ENCODE measurements around the gene TAS1R2.
"Not testable (repeated sequence)": the region's sequence is repeated elsewhere in the genome, so short reads cannot be mapped to it uniquely, and the experiment has no call there.

The TAS1R2 gene

GRCh38 chr1:18869847-18870594, 10.6 kb upstream of the TAS1R2 start:
- no peak for DNase-seq (ENCODE audit: low read depth in 2 of 3, low spot score in 1 of 3)

- DNase-seq (ENCODE audit: low read depth in 2 of 3, low spot score in 1 of 3): no peak
Observed at GRCh38 chr1:18868801-18869424, 9.5 kb upstream of the TAS1R2 start.

DNA sequence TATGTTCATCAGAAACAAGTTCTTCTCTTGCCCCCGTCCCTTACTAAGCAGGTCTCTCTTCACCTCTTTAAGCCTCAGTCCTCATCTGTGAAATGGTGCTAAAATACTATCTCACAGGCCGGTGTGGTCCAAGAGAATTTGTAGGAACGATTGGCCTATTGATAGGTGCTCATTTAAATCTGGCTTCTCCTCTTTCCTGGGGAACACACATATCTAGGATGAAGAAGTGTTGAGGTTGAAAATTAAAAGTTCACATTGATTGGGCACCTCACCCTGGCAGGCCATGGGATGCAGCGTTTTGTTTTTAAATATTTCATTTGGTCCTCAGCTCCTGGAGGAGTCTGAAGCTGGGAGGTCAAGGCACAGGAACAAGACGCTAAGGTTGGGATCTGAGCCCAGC, 8.9 kb upstream of the TAS1R2 start:
- DNase-seq (ENCODE audit: low read depth in 2 of 3, low spot score in 1 of 3): no peak

DNA sequence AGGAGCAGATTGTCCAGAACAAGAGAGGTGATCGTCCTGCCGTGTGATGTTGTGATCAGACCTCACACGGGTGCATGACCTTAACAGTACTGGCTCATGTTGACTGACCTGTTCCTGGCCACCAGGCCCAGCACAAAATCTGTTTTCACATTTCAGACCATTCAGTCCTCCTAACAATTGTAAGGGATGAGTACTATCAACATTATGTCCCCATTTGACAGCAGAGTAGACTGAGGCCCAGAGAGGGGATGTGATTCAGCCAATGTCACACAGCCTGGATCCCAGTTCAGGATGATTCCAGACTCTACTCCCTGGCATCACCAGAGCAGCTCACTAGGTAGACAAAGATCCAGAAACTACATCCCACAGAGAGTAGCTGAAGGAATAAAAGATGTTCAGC, 7.4 kb upstream of the TAS1R2 start:
- no peak for DNase-seq (ENCODE audit: low read depth in 2 of 3, low spot score in 1 of 3)

- DNase-seq (ENCODE audit: low read depth in 2 of 3, low spot score in 1 of 3): no peak
Observed at GRCh38 chr1:18866314-18866713, 6.9 kb upstream of the TAS1R2 start.

GRCh38 chr1:18865176-18865575, 5.7 kb upstream of the TAS1R2 start:
- DNase-seq (ENCODE audit: low read depth in 2 of 3, low spot score in 1 of 3): no peak

GRCh38 chr1:18861590-18861989, 2.1 kb upstream of the TAS1R2 start:
- no peak for DNase-seq (ENCODE audit: low read depth in 2 of 3, low spot score in 1 of 3)

- DNase-seq (ENCODE audit: low read depth in 2 of 3, low spot score in 1 of 3): no peak
Observed at GRCh38 chr1:18861082-18861481, 1.6 kb upstream of the TAS1R2 start.

DNA sequence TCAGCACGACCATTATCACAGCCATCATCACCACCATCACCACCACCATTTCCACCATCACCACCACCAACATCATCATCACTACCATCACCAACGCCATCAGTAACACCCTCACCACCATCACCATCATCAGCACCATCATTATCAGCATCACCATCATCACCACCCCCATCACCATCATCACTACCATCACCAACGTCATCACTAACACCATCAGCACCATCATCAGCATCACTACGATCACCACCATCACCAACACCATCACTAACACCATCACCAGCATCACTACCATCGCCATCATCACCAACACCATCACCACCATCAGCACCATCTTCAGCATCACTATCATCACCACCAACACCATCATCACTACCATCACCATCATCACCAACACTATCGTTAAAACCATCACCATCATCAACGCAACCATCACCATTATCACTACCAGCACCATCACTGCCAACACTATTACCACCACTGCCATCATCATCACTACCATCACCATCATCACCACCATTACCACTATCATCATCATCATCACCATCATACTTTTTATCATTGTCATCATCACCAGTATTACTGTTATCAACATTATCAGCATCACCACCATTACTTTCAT, 1.3 kb downstream of the TAS1R2 start:
- DNase-seq (ENCODE audit: low read depth in 2 of 3, low spot score in 1 of 3): no peak

GRCh38 chr1:18856435-18856834, 3.0 kb downstream of the TAS1R2 start:
- DNase-seq (ENCODE audit: low read depth in 2 of 3, low spot score in 1 of 3): no peak

DNA sequence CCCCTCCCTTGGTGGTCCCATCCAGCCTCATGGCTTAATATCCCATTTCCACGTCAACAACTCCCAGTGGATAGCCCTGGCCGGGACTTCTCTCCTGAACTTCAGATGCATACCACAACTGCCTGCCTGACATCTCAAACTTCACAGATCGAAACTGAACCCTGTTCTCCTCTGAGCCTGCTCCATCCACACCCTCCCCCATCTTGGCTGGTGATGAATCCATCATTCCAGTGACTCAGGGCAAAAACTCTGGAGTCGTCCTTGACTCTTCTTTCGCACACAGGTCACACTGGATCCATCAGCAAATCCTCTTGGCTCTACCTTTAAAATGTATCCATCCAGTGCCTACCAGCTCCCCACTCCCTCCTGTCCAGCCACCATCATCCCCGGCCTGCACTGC, 3.9 kb downstream of the TAS1R2 start:
- no peak for DNase-seq (ENCODE audit: low read depth in 2 of 3, low spot score in 1 of 3)

GRCh38 chr1:18854331-18855025, 5.0 kb downstream of the TAS1R2 start:
- DNase-seq (ENCODE audit: low read depth in 2 of 3, low spot score in 1 of 3): no peak

GRCh38 chr1:18852501-18852900, 7.0 kb downstream of the TAS1R2 start:
- no peak for DNase-seq (ENCODE audit: low read depth in 2 of 3, low spot score in 1 of 3)

DNA sequence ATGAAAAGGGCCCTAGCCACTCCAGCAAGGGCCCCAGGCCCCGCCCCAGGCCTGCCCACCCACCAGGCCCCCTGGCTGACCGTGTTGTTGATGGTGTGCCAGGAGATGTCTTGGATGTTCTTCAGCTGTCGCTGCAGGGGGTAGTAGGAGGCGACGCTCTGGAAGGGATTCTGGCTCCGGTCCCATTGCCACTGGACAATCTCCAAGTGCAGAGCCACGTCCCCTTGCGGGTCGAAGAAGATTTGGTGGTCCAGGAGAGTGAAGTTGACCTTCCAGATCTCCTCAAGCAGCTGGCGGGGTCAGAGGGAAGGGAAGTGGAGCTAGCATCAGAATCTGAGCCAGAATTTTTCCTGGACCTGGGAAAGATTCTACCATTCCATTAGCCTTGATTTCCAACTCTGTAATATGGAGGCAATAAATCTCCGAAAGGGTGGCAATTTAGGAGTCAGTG, 10.2 kb downstream of the TAS1R2 start:
- DNase-seq (ENCODE audit: low read depth in 2 of 3, low spot score in 1 of 3): no peak

DNA sequence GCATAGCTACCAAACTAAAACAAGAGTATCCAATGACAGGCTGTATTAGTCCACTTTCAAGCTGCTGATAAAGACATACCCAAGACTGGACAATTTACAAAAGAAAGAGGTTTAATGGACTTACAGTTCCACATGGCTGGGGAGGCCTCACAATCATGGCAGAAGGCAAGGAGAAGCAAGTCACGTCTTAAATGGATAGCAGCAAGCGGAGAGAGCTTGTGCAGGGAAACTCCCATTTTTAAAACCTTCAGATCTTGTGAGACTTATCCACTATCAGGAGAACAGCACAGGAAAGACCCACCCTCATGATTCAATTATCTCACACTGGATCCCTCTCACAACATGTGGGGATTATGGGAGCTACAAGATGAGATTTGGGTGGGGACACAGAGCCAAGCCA, 11.7 kb downstream of the TAS1R2 start:
- not testable (repeated sequence) for DNase-seq (ENCODE audit: low read depth in 2 of 3, low spot score in 1 of 3)

GRCh38 chr1:18840145-18840544, 19.3 kb downstream of the TAS1R2 start:
- no peak for DNase-seq (ENCODE audit: low read depth in 2 of 3, low spot score in 1 of 3)

DNA sequence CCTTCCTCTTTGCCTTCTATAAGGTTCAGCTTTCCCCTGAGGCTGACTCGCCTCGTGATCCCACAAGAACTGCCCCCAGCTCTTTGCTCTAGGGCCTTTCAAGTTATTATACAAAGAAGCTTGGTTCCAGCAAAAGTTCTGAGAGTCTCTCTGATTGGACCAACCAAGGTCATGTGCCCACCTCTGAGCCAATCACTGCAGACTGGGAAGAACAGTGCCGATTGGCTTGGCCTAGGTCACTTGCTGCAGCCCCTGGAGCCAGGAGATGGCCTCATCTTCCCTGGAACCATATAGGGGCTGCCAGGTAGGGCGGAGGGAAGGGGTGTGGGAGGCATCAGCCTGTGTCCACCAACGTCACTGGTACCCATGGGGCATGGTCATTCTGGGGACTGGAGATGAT, 22.8 kb downstream of the TAS1R2 start:
- no peak for DNase-seq (ENCODE audit: low read depth in 2 of 3, low spot score in 1 of 3)

DNA sequence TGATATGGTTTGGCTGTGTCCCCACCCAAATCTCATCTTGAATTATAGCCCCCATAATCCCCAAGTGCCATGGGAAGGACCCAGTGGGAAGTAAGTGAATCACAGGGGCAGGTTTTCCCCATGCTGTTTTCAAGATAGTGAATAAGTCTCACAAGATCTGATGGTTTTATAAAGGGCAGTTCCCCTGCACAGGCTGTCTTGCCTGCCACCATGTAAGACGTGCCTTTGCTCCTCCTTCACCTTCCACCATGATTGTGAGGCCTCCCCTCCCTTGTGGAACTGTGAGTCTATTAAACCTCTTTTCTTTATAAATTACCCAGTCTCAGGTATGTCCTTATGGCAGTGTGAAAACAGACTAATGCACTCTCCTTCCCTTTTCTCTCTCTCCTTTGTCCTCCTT, 27.1 kb downstream of the TAS1R2 start:
- DNase-seq (ENCODE audit: low read depth in 2 of 3, low spot score in 1 of 3): not testable (repeated sequence)

GRCh38 chr1:18831656-18832055, 27.8 kb downstream of the TAS1R2 start:
- no peak for DNase-seq (ENCODE audit: low read depth in 2 of 3, low spot score in 1 of 3)

DNA sequence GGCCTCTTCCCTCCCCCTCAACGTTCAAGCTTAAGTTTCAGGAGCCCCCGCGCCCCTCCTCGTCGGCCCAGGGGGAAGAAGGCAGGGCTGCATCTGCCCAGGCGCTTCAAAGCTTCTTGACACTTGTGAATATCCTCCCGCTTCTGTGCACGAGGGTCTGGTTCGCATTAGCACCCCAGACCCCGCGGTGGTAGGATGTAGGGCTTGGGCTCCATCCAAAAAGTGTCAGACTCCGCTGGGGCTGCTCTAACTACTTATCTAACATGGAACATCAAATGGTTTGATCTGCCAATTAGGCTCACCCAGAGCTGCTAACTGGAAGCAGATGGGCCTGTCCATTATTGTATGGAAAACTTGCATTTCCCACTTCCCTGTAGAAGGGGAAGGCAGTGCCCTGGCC, 28.9 kb downstream of the TAS1R2 start:
- no peak for DNase-seq (ENCODE audit: low read depth in 2 of 3, low spot score in 1 of 3)

DNA sequence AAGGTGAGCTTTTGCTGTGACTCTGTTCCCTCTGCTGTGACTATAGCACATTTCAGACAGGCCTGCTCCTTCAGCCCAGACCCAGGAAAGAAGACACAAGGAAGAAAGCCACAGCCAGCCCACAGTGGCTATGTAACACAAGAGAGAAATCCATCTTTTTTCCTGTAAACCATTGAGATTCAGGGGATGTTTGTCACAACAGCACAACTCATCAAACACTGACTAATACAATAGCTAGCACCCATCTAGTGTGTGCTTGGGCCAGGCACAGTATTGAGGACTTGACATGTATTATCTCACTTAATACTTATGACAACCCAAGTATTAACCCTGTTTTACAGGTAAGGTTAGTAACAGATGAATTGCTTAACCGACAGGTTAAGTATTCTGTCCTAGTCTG, 29.8 kb downstream of the TAS1R2 start:
- DNase-seq (ENCODE audit: low read depth in 2 of 3, low spot score in 1 of 3): no peak

GRCh38 chr1:18828224-18828623, 31.2 kb downstream of the TAS1R2 start:
- DNase-seq (ENCODE audit: low read depth in 2 of 3, low spot score in 1 of 3): no peak

All from stimulated activated CD4-positive, alpha-beta T cell treated with anti-CD3 and anti-CD28 coated beads, Interleukin-12 subunit alpha, Interleukin-12 subunit beta, amount 100 ng/mL, for 48 hours (primary cell).